Nasal cavity respiratory epithelium epithelial cell of viscerocranial mucosa (primary cell): ENCODE results near the gene EXOC8. TPM values are rescaled to one million over a fixed set of nuclear protein-coding genes. Genes with fewer than 3 reads are reported as not detected.

Experiments
- total RNA-seq: library from RNA; depleted of rRNA; stranded (reverse); fragments of >200 nt; gene quantifications from 2 replicates; pipeline ENCODE4 v1.2.3, GENCODE V29; 2014

The EXOC8 gene, protein sequence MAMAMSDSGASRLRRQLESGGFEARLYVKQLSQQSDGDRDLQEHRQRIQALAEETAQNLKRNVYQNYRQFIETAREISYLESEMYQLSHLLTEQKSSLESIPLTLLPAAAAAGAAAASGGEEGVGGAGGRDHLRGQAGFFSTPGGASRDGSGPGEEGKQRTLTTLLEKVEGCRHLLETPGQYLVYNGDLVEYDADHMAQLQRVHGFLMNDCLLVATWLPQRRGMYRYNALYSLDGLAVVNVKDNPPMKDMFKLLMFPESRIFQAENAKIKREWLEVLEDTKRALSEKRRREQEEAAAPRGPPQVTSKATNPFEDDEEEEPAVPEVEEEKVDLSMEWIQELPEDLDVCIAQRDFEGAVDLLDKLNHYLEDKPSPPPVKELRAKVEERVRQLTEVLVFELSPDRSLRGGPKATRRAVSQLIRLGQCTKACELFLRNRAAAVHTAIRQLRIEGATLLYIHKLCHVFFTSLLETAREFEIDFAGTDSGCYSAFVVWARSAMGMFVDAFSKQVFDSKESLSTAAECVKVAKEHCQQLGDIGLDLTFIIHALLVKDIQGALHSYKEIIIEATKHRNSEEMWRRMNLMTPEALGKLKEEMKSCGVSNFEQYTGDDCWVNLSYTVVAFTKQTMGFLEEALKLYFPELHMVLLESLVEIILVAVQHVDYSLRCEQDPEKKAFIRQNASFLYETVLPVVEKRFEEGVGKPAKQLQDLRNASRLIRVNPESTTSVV
- 24.2 and 26.0 TPM in 2 replicates for total RNA-seq

DNA sequence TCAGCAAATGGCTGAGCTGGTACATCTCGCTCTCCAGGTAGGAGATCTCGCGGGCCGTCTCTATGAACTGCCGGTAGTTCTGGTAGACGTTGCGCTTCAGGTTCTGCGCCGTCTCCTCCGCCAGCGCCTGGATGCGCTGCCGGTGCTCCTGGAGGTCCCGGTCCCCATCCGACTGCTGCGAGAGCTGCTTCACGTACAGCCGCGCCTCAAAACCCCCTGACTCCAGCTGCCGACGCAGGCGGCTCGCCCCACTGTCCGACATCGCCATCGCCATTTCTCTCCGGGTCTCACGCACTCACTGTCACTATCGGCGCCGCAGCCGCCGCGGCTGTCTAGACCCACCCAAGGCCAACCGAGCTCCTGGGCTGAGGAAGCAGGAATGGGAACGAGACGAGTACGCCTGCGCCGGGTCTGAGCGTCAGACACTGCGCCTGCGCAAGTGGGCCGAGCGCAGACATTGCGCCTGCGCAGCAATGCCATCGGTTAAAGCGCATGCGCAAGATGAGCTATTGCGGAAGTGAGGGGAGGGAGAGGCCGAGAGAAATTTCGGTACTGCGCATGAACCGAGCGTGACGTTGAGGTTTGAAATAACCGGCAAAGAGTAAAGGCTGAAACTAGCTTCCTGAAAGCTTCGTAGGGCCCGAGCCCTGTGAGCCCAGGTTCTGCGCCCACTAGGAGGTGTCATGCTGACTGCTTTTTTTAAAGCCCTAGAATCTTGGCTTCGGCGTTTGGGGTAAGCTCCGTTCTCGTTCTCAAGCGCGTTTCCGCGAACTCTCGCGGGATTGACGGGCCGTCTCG lies at the start of gene EXOC8:
EXOC8 (minus strand) TSS at position 381 of the 798 bp plus-strand sequence; CDS start at position 274, 107 bp downstream.

DNA sequence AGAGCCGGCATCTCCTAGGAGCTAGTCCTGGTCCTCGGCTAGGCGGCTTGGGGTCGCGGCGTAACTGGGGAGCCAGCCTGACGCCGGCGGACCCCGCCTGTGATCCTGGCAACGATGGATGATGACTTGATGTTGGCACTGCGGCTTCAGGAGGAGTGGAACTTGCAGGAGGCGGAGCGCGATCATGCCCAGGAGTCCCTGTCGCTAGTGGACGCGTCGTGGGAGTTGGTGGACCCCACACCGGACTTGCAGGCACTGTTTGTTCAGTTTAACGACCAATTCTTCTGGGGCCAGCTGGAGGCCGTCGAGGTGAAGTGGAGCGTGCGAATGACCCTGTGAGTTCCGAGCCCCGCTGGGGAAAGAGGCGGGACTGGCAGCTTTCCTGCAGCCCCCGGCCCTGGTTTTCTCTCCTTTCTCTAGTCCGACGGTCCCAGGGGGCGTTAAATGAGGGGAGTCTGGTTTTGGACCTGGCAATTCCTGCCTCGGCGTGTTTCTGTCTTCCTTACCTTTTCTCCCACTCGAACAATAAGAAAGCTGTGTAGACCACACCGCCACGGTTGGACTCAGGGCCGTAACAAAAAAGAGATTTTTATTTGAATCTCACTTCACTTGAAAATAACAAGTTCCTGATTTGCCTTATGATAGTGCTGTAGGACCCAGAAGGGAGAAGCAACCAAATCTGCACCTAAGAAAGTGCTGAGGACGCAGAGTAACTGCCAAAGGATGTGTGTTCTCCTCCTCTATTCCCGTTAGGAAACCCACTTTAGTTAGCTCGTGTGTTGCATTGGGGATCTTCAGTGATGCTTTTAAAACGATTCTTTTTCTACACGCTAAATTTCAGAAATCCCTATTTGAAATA lies 847 bp upstream of the EXOC8 start, which contains the start of gene SPRTN:
SPRTN (plus strand) TSS at position 24 of the 859 bp plus-strand sequence; CDS start at position 115, 91 bp downstream.

Other genes with a start within 250 kb of the EXOC8 start
- gene TRIM67, start 175.8 kb downstream of the EXOC8 start, total RNA-seq = not detected in 2 replicates
- gene GNPAT, start 96.6 kb downstream of the EXOC8 start, total RNA-seq = 51.0 and 51.9 TPM in 2 replicates
- 14.7 and 18.6 TPM in 2 replicates for gene SPRTN, start 441 bp upstream of the EXOC8 start, total RNA-seq
- 24.6 and 56.2 TPM in 2 replicates for gene EGLN1, start 84.4 kb upstream of the EXOC8 start, total RNA-seq
- 31.8 and 32.5 TPM in 2 replicates for gene TSNAX, start 190.8 kb upstream of the EXOC8 start, total RNA-seq